B cell (primary cell): ENCODE measurements around the gene TENM3. TPM values are rescaled to one million over a fixed set of nuclear protein-coding genes. Genes with fewer than 3 reads are reported as not detected.

Experiments
- ATAC-seq: fragments of 200-7000 bp; cut with Tn5 transposase; one replicate; pipeline ENCODE4 v1.10.0; 2021; ENCODE audit warnings: low read depth, mild to moderate bottlenecking, moderate number of reproducible peaks, moderate library complexity
- CTCF ChIA-PET: fragments of 350-600 bp; sonication (Branson Sonifier 250); formaldehyde crosslinking; loops from one replicate; lab custom pipeline; 2021; ENCODE audit warnings: antibody characterized with exemption, inconsistent platforms; lab: Charles Lee
- POLR2A ChIA-PET: fragments of 350-600 bp; sonication (Branson Sonifier 250); formaldehyde crosslinking; loops from one replicate; lab custom pipeline; 2021; ENCODE audit warnings: antibody characterized with exemption; lab: Charles Lee
- DNase-seq: peaks from one replicate; pipeline ENCODE4 v3.0.0; 2013
- H2AFZ ChIP-seq: 2 replicates; pipeline ENCODE4 v1.6.1; 2012; ENCODE audit warnings: mild to moderate bottlenecking, low read depth, low read length; ENCODE audit not compliant: insufficient read depth, poor library complexity, severe bottlenecking
- H3K27ac ChIP-seq, 2 donors: 1 replicate in 1 of 2; 2 replicates in 1 of 2; pipeline ENCODE4 v1.5.1; 2012 to 2013; ENCODE audit warnings: low read length in 2 of 2, mild to moderate bottlenecking in 2 of 2, moderate library complexity in 1 of 2
- H3K27me3 ChIP-seq, 4 experiments: fragments of 200-600 bp in 1 of 4; sonication (generic) in 1 of 4; replicated peaks in 1 of 4; 1 replicate in 2 of 4; 2 replicates in 2 of 4; pipeline versions ENCODE4 v1.6.1 to v1.7.0; 2013 to 2016; ENCODE audit warnings: low read length in 3 of 4, mild to moderate bottlenecking in 2 of 4, mixed read lengths in 1 of 4, moderate library complexity in 1 of 4; ENCODE audit not compliant: insufficient read depth in 4 of 4, control insufficient read depth in 3 of 4; ENCODE audit errors: control extremely low read depth in 1 of 4
- H3K36me3 ChIP-seq, 2 experiments: replicated peaks in 1 of 2; 1 replicate in 1 of 2; 2 replicates in 1 of 2; pipeline versions ENCODE4 v1.6.1 to v1.7.1; 2013; ENCODE audit warnings: low read length in 1 of 2; ENCODE audit not compliant: insufficient read depth in 2 of 2, control insufficient read depth in 1 of 2; ENCODE audit errors: control extremely low read depth in 1 of 2, extremely low read depth in 1 of 2
- H3K4me1 ChIP-seq, 2 donors: fragments of 200-600 bp in 1 of 2; sonication (generic) in 1 of 2; 1 replicate in 1 of 2; 2 replicates in 1 of 2; pipeline versions ENCODE4 v1.5.1 to v1.6.1; 2013 to 2017; ENCODE audit warnings: low read length in 2 of 2; ENCODE audit not compliant: control insufficient read depth in 2 of 2, insufficient read depth in 2 of 2
- H3K4me2 ChIP-seq: replicated peaks from 2 replicates; pipeline ENCODE3; 2012; ENCODE audit warnings: mild to moderate bottlenecking, low read depth, low read length; ENCODE audit not compliant: poor library complexity, severe bottlenecking
- H3K4me3 ChIP-seq, 5 experiments: fragments of 200-600 bp in 1 of 5; sonication (generic) in 1 of 5; 1 replicate in 3 of 5; 2 replicates in 2 of 5; pipeline versions ENCODE4 v1.5.1 to v1.7.0; 2011 to 2016; ENCODE audit warnings: low read length in 4 of 5, mild to moderate bottlenecking in 4 of 5, low read depth in 2 of 5, control low read depth in 1 of 5, moderate library complexity in 1 of 5; ENCODE audit not compliant: insufficient read depth in 1 of 5; ENCODE audit errors: control extremely low read depth in 1 of 5, extremely low read depth in 1 of 5
- H3K79me2 ChIP-seq: fragments of 200-600 bp; sonication (generic); one replicate; pipeline ENCODE4 v1.6.0; 2016; ENCODE audit warnings: low read length; ENCODE audit not compliant: control insufficient read depth, insufficient read depth
- H3K9ac ChIP-seq: fragments of 200-600 bp; sonication (generic); 2 replicates; pipeline ENCODE4 v1.6.1; 2017; ENCODE audit warnings: mild to moderate bottlenecking, low read length, moderate library complexity
- H3K9me3 ChIP-seq, 3 donors: one replicate each; pipeline versions ENCODE4 v1.6.1 to v1.7.1; 2013; ENCODE audit warnings: low read length in 2 of 3; ENCODE audit not compliant: control insufficient read depth in 2 of 3, insufficient read depth in 1 of 3; ENCODE audit errors: control extremely low read depth in 1 of 3
- H4K20me1 ChIP-seq: 2 replicates; pipeline ENCODE4 v1.6.0; 2012; ENCODE audit warnings: mild to moderate bottlenecking, low read length; ENCODE audit not compliant: insufficient read depth, control insufficient read depth, poor library complexity, severe bottlenecking
- H3K27ac Mint-ChIP-seq: one replicate; pipeline ENCODE4 v1.8.0; 2021; ENCODE audit warnings: mixed read lengths
- H3K27me3 Mint-ChIP-seq: one replicate; pipeline ENCODE4 v1.8.0; 2021; ENCODE audit warnings: mixed read lengths
- H3K4me1 Mint-ChIP-seq: one replicate; pipeline ENCODE4 v1.8.0; 2021; ENCODE audit warnings: mixed read lengths
- H3K4me3 Mint-ChIP-seq: one replicate; pipeline ENCODE4 v1.8.0; 2021; ENCODE audit warnings: mixed read lengths
- H3K9me3 Mint-ChIP-seq: one replicate; pipeline ENCODE4 v1.8.0; 2022; ENCODE audit warnings: mixed read lengths; ENCODE audit not compliant: insufficient read depth
- CTCF ChIP-seq: fragments of 200-600 bp; IDR thresholded peaks from one replicate; pipeline ENCODE4 v1.8.0; 2022; ENCODE audit warnings: antibody characterized with exemption, mild to moderate bottlenecking
- EZH2 ChIP-seq: IDR thresholded peaks from 2 replicates; pipeline ENCODE4 v1.6.1; 2012; ENCODE audit warnings: borderline replicate concordance, low read depth, mild to moderate bottlenecking, moderate library complexity, low read length; ENCODE audit not compliant: insufficient read depth, poor library complexity, severe bottlenecking
- WGBS: methylation state at CpG from one replicate; pipeline ENCODE4 v1.1.5; 2013; ENCODE audit warnings: missing lambda C conversion rate; ENCODE audit not compliant: insufficient coverage; 5-methylcytosine and 5-hydroxymethylcytosine counted together
- intact Hi-C: fragments of 100-400 bp; cut with micrococcal nuclease; formaldehyde crosslinking; loops from one replicate; pipeline ENCODE4 v1.10.0; 2022
- polyA plus RNA-seq: library from polyadenylated mRNA; depleted of rRNA; stranded (reverse); fragments of >200 nt; gene quantifications from 2 replicates; pipeline ENCODE4 v1.2.3, GENCODE V29; 2012
- total RNA-seq, 2 donors: library from RNA; stranded (reverse); fragments of 120-200 nt in 1 of 2; gene quantifications; 1 replicate in 1 of 2; 2 replicates in 1 of 2; pipeline versions ENCODE4 v1.2.3 to v1.2.4, GENCODE V29; 2013 to 2022

TENM3 gene
- total and polyA plus RNA-seq, 2 donors (not counting 1 experiment from before 2014, with no cell fraction given): not detected

GRCh38 chr4:182847576-182848450, 604.6 kb downstream of the TENM3 start:
- no peaks in the 10 kb centered on the region for H3K4me1 Mint-ChIP-seq
- no peaks in the 10 kb centered on the region for H3K36me3 ChIP-seq
- H3K9me3 ChIP-seq: peaks cover 0 to 2% (median 0%) of the 10 kb centered on the region in 3 donors
- H3K4me3 Mint-ChIP-seq: no peak overlapping the region
- H3K9me3 Mint-ChIP-seq: peaks cover 4% of the 10 kb centered on the region
- TF ChIP-seq EZH2: no peak
- TF ChIP-seq CTCF: no peak
- H3K27ac ChIP-seq: no peak overlapping the region
- peaks cover 26% of the 10 kb centered on the region for H3K27me3 Mint-ChIP-seq
- no peak overlapping the region for H3K27ac Mint-ChIP-seq
- no peak overlapping the region for H3K9ac ChIP-seq
- no peaks in the 10 kb centered on the region for H3K4me1 ChIP-seq
- H3K27me3 ChIP-seq: peaks cover 0 to 16% (median 3%) of the 10 kb centered on the region in 4 experiments
- DNase-seq (no peak), ATAC-seq (no peak)
- H3K4me2 ChIP-seq: no peak overlapping the region
- H2AFZ ChIP-seq: no peak overlapping the region
- H4K20me1 ChIP-seq: no peaks in the 10 kb centered on the region
- POLR2A ChIA-PET: no interaction called here
- no peak overlapping the region for H3K4me3 ChIP-seq
- CTCF ChIA-PET: no interaction called here
- intact Hi-C loops: no loop called here
- no peaks in the 10 kb centered on the region for H3K79me2 ChIP-seq
- WGBS: 94% methylated on average over 23 of the region's 27 CpGs

DNA sequence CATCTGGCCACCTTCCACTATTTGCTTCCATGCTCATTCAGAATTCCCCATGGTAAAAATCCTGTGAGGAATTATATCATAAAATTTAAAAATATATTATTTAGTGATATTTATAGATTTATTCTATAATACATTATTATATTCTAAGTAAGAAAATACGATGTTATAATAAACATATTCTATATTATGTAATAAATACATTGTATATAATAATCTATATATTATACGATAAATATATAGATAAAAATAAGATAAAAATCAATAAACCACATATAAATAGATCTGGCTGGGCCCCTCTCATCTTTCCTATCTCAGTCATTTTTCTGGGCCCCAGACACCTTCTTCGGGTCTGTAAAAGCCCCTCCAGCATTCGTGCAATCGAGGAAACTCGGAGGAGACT, 605.5 kb downstream of the TENM3 start:
- Mint-ChIP-seq H3K9me3 (peaks cover 8% of the 10 kb centered on the region), H3K27me3 (peaks cover 24% of the 10 kb centered on the region), H3K4me1 (no peaks in the 10 kb centered on the region), H3K4me3 (no peak overlapping the region), H3K27ac (no peak overlapping the region)
- Histone ChIP-seq H3K4me2 (no peak overlapping the region), H3K9ac (no peak overlapping the region), H3K4me1 (no peaks in the 10 kb centered on the region), H3K36me3 (no peaks in the 10 kb centered on the region), H3K9me3 (peaks cover 0 to 9% (median 4%) of the 10 kb centered on the region in 3 donors), H3K79me2 (no peaks in the 10 kb centered on the region), H3K27ac (no peak overlapping the region), H3K27me3 (peaks cover 0 to 18% (median 3%) of the 10 kb centered on the region in 4 experiments), H4K20me1 (no peaks in the 10 kb centered on the region), H2AFZ (no peak overlapping the region), H3K4me3 (no peak overlapping the region)
- CTCF ChIA-PET: no interaction called here
- WGBS: 98% methylated on average over 4 of the region's 6 CpGs
- DNase-seq: no peak
- no peak for TF ChIP-seq EZH2
- no peak for TF ChIP-seq CTCF
- intact Hi-C loops: no loop called here
- no peak for ATAC-seq
- POLR2A ChIA-PET: no interaction called here
